SJSA1 (cell line): Measurements from ENCODE around the gene SPATA13. TPM values are rescaled to one million over a fixed set of nuclear protein-coding genes. Genes with fewer than 3 reads are reported as not detected.

Experiments
- DNase-seq, 2 experiments: peaks; one replicate each; pipeline ENCODE4 v3.0.0-alpha.2; 2015 to 2020; ENCODE audit warnings: low spot score in 2 of 2, low read depth in 1 of 2
- H3K27ac ChIP-seq: fragments of 250-450 bp; sonication (Bioruptor Pico); 2 replicates; pipeline ENCODE4 v1.5.1; 2020; ENCODE audit warnings: mild to moderate bottlenecking, moderate library complexity
- H3K27me3 ChIP-seq: fragments of 250-450 bp; sonication (Bioruptor Pico); replicated peaks from 2 replicates; pipeline ENCODE4 v1.5.1; 2020; ENCODE audit warnings: mild to moderate bottlenecking, moderate library complexity
- H3K36me3 ChIP-seq: fragments of 250-450 bp; sonication (Bioruptor Pico); 2 replicates; pipeline ENCODE4 v1.5.1; 2020; ENCODE audit warnings: mild to moderate bottlenecking
- H3K4me1 ChIP-seq: fragments of 250-450 bp; sonication (Bioruptor Pico); replicated peaks from 2 replicates; pipeline ENCODE4 v1.6.1; 2021; ENCODE audit warnings: mild to moderate bottlenecking
- H3K4me3 ChIP-seq: fragments of 250-450 bp; sonication (Bioruptor Pico); 2 replicates; pipeline ENCODE4 v1.5.1; 2020; ENCODE audit warnings: mild to moderate bottlenecking
- H3K9me3 ChIP-seq: fragments of 250-450 bp; sonication (Bioruptor Pico); replicated peaks from 2 replicates; pipeline ENCODE4 v1.5.1; 2020; ENCODE audit warnings: mild to moderate bottlenecking
- total RNA-seq: library from RNA; depleted of rRNA; stranded (reverse); fragments of >200 nt; shearing (Covaris generic); gene quantifications from 2 replicates; pipeline ENCODE4 v1.2.3, GENCODE V29; 2014

The SPATA13 gene
- total RNA-seq, 1 experiment from 2014 or later: 14.8 TPM

DNA sequence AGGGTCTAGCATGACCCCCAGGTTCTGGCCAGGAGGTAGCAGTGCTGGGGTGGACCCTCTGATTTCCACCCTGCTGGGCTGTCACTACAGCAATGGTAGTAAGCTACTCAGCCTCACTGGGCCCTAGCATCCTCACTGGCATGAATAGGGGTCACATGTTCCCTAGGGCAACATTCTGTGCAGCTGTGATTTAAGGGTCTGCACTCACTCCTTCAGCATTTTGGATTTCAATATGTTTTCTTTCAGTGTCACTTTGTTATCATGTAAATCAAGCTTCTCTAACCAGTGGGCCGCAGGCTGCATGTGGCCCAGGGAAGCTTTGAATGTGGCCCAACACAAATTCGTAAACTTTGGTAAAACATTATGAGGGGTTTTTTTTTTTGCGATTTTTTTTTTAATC, 57.8 kb downstream of the SPATA13 start:
- DNase-seq: no peak
- no peaks in the 10 kb centered on the region for H3K27me3 ChIP-seq
- no peak overlapping the region for H3K27ac ChIP-seq
- H3K36me3 ChIP-seq: peaks cover 7% of the 10 kb centered on the region
- H3K4me1 ChIP-seq: peaks cover 19% of the 10 kb centered on the region
- H3K9me3 ChIP-seq: no peaks in the 10 kb centered on the region
- H3K4me3 ChIP-seq: no peak overlapping the region

DNA sequence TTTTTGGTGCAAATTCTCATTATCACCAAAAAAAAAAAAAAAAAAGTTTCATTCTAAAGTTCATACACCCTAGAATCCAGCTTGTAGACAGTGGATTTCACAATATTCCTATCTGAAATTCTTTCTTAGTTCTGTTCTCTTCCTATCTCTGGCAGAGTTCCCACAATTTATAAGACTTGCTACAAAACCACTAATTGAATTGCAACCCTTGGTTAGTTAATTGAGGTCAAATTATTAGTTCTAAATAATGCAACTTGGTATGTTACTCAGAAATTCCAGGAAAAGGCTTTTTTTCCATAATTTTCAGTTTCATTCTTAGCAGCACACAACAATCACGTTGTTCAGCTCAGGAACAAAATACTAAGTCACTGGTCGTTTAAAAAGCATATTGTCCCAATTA, 58.5 kb downstream of the SPATA13 start:
- no peak for DNase-seq

DNA sequence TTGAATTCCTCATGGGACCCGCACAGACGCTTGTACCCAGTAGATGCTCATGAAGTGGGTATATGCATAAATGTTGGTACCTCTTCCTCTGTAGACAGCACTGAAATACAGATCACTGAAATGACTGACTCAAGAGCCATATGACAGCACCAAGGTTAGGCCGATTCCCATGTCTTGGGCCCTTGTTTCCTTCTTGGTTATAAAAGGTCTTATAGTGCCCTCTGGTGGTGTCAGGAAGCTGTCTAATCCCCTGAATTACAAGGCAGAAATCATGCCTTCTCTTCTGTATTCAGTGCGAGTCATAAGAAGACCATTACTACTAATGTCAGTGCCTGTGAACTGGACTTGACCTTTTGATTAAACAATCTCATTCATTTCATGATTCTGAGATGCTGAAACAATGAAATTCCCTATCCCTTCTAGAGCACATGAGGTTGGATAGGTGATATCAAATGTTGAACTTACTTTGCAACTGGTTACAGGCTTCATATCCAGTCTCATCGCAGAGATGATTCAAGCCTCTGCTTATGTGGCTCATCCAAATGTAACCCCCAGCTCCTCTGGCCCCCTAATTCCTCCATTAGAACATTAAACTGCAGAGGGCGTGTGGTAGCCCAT, 59.7 kb downstream of the SPATA13 start:
- Histone ChIP-seq H3K9me3 (no peaks in the 10 kb centered on the region), H3K27me3 (no peaks in the 10 kb centered on the region), H3K27ac (no peak overlapping the region), H3K4me1 (peaks cover 17% of the 10 kb centered on the region), H3K36me3 (peaks cover 21% of the 10 kb centered on the region), H3K4me3 (no peak overlapping the region)
- peak; percentile 58 to 59 for DNase-seq

More for the DNA sequence above, 58.5 kb downstream of the SPATA13 start:
- Histone ChIP-seq H3K4me1 (peaks cover 19% of the 10 kb centered on the region), H3K4me3 (no peak overlapping the region), H3K36me3 (peaks cover 14% of the 10 kb centered on the region), H3K27me3 (no peaks in the 10 kb centered on the region), H3K27ac (no peak overlapping the region), H3K9me3 (no peaks in the 10 kb centered on the region)

DNA sequence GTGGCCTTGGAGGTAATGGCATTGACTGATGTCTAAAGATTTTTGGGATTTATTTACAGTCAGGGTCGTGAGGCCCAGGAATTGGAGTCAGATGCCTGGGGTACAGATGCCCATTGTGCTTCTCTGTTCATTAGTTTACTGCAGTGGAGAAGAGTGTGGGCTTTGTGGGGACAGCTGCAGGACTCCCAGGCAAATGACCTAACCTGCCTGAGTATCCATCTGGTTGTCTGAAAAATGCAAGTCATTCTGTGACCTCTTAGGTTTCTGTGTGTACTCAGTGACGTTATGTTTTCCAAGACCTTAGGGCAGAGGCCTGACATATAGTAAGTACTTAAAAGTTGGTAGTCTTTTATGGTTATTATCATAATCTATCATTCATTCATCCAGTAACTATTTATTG, 60.5 kb downstream of the SPATA13 start:
- H3K36me3 ChIP-seq: peaks cover 21% of the 10 kb centered on the region
- H3K27me3 ChIP-seq: no peaks in the 10 kb centered on the region
- no peak for DNase-seq
- H3K4me3 ChIP-seq: no peak overlapping the region
- H3K27ac ChIP-seq: no peak overlapping the region
- H3K9me3 ChIP-seq: no peaks in the 10 kb centered on the region
- H3K4me1 ChIP-seq: peaks cover 9% of the 10 kb centered on the region

DNA sequence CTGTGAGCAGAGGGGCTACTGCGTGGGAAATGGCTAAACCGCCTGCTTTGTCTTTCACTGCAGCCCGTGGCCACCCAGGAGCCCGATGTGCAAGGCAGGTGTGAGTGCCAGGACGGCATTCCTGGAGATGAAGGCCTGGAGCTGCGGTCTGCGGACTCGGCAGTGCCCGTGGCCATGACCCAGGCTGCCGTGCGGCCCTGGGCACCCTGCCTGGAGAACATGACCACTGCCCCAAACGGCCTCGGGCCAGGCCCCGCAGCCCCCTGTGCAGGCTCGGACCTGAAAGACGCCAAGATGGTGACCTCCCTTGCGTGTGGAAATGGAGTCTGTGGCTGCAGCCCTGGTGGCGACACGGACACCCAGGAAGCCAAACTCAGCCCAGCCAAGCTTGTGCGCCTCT, 62.2 kb downstream of the SPATA13 start:
- H3K4me3 ChIP-seq: no peak overlapping the region
- H3K36me3 ChIP-seq: peaks cover 21% of the 10 kb centered on the region
- no peak for DNase-seq
- H3K27ac ChIP-seq: no peak overlapping the region
- peaks cover 3% of the 10 kb centered on the region for H3K4me1 ChIP-seq
- no peaks in the 10 kb centered on the region for H3K9me3 ChIP-seq
- H3K27me3 ChIP-seq: no peaks in the 10 kb centered on the region

DNA sequence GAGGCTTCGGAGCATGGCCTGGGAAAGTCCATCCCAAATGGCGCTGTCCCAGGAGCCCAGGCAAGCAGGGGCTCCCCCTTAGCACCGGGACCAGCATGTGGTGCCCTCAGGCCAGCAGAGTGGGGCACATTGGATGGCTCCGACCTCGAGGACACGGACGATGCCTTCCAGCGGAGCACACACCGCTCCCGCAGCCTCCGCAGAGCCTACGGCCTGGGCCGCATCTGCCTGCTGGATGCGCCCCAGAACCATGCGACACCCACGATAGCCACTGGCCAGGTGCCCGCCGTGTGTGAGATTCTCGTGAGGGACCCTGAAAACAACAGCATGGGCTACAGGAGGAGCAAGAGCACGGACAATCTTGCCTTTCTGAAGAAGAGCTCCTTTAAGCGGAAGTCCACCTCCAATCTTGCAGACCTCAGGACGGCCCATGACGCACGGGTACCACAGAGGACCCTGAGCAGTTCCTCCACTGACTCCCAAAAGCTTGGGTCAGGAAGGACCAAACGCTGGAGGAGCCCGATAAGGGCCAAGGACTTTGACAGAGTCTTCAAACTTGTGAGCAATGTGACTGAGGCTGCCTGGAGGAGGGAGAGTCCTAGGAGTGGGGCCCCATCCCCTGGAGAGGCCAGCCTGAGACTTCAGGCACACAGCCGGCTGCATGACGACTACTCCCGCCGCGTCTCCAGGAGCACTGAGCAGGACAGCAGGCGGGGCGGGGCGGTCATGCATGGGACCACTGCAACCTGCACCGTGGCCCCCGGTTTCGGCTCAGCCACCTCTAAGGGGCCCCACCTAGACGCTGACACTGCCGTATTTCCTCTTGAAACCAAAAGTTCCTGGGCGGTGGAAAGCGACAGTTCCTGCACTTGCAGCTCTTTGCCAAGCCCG, 63.1 kb downstream of the SPATA13 start:
- Histone ChIP-seq H3K9me3 (no peaks in the 10 kb centered on the region), H3K4me3 (no peak overlapping the region), H3K27ac (no peak overlapping the region), H3K27me3 (no peaks in the 10 kb centered on the region), H3K36me3 (peaks cover 19% of the 10 kb centered on the region), H3K4me1 (no peaks in the 10 kb centered on the region; the same call in 1 of the 2 replicates)
- no peak for DNase-seq

DNA sequence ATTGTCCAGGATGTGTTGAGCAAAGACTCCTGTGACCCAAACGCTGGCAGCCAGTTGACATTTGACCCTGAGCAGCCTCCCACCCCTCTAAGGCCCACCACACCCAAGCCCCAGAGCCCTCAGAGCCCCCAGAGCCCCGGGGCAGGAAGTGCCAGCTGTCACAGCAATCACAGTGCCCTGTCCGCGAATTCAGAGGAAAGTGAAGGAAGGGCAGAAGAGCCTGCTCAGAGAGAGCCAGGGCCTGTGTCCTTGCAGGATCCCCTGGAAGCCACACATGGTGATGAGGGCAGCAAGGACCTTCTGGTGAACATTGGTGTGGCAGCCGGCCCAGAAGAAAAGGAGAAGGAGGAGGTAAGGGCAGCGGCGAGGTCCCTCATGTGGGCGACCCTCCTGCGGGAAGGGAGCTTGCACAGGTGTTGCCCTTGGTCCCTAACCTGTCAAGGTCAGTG, 63.7 kb downstream of the SPATA13 start:
- Histone ChIP-seq H3K27ac (no peak overlapping the region), H3K9me3 (no peaks in the 10 kb centered on the region), H3K36me3 (peaks cover 19% of the 10 kb centered on the region), H3K4me1 (no peaks in the 10 kb centered on the region; the same call in 1 of the 2 replicates), H3K4me3 (no peak overlapping the region), H3K27me3 (no peaks in the 10 kb centered on the region)
- no peak for DNase-seq

DNA sequence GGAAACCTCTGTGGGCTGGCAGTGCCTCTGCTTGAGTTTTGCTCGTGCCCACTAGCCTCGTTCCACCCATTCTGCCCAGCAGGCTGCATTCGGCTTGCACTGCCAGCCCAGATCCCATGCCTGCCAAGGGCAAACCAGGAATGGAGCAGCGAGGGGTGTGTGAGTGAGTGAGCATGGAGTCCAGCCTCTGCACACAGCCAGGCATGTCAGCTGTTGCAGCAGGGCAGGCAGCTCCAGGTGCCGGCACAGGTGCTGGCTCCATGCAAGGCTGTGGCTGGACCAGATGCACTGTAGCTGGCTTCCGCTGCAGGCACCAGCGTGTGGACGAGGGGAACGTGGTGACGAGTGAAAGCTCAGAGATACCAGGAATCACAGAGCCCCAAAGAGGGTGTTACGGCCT, 64.5 kb downstream of the SPATA13 start:
- Histone ChIP-seq H3K36me3 (peaks cover 19% of the 10 kb centered on the region), H3K9me3 (no peaks in the 10 kb centered on the region), H3K27ac (no peak overlapping the region), H3K4me3 (no peak overlapping the region), H3K4me1 (no peaks in the 10 kb centered on the region), H3K27me3 (no peaks in the 10 kb centered on the region)
- no peak for DNase-seq

DNA sequence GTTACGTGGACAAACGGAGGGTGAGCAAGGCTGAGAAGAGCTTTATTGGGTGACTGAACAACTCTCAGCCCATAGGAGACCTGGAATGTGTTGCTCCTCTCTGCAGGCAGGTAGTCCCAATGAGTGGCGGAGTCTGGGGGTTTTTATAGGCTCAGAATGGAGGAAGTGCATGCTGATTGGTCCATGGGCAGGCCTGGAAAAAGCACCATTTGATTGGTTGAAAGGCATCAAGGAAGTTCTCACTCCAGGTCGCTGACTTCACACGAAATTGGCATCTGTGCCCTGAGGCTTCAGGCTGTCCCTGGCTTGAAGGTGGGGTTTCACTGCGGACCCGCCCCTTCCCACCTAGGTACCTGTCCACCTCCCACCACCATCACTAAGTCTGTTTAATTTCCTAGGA, 65.4 kb downstream of the SPATA13 start:
- H3K27ac ChIP-seq: no peak overlapping the region
- no peaks in the 10 kb centered on the region for H3K27me3 ChIP-seq
- H3K9me3 ChIP-seq: no peaks in the 10 kb centered on the region
- DNase-seq: no peak
- H3K36me3 ChIP-seq: peaks cover 19% of the 10 kb centered on the region
- H3K4me1 ChIP-seq: no peaks in the 10 kb centered on the region
- no peak overlapping the region for H3K4me3 ChIP-seq

DNA sequence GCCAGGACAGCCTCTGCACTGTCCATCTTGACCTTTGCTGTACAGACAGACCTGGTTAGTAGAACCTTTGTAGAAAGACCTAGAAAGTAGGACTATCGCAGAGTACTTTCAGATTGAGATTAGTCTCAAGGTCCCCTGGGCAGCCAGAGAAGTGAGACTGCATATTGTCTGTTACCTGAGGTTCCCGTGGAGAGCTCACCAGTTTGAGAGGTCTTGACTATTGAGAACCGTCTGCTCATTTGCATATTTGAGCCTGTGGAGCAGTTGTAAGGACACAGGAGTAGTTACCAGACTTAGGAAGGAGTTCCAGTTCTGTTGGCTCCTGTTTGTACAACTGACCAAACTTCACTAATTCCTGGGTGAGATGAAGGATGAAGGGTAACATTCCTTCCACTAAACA, 66.2 kb downstream of the SPATA13 start:
- no peaks in the 10 kb centered on the region for H3K27me3 ChIP-seq
- H3K4me1 ChIP-seq: no peaks in the 10 kb centered on the region
- no peak for DNase-seq
- no peaks in the 10 kb centered on the region for H3K9me3 ChIP-seq
- H3K27ac ChIP-seq: no peak overlapping the region
- no peak overlapping the region for H3K4me3 ChIP-seq
- H3K36me3 ChIP-seq: peaks cover 19% of the 10 kb centered on the region

DNA sequence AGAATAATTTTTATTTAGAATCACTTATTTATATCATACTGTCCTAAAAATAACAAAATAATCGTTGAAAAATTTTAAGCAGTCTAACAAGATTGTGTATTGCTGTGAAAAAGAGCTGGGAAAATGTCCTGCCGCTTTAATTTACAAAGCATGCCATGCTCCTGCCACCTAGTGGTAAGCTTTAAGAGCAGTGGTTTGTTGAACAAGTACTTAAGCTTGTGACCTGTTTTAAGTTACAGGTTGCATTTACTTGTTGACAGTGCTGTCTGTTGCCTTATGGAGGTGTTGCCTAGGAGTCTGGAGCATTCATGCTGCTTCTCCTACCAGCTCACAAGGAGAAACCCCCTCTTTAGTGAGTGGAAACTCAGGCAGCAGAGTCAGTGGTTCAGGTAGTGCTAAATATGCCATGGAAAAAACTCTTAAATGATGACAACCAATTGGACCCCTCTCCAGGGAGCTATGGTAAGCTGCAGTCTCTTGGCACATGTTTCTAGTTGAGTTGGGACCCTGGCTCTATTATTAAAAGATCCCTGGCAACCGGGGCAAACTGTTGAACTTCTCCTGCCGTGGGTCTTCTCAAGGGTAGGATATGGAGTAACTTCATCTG, 68.4 kb downstream of the SPATA13 start:
- H3K4me1 ChIP-seq: peaks cover 5% of the 10 kb centered on the region
- peaks cover 8% of the 10 kb centered on the region for H3K36me3 ChIP-seq
- no peaks in the 10 kb centered on the region for H3K9me3 ChIP-seq
- H3K4me3 ChIP-seq: no peak overlapping the region
- no peak overlapping the region for H3K27ac ChIP-seq
- DNase-seq: no peak
- no peaks in the 10 kb centered on the region for H3K27me3 ChIP-seq

DNA sequence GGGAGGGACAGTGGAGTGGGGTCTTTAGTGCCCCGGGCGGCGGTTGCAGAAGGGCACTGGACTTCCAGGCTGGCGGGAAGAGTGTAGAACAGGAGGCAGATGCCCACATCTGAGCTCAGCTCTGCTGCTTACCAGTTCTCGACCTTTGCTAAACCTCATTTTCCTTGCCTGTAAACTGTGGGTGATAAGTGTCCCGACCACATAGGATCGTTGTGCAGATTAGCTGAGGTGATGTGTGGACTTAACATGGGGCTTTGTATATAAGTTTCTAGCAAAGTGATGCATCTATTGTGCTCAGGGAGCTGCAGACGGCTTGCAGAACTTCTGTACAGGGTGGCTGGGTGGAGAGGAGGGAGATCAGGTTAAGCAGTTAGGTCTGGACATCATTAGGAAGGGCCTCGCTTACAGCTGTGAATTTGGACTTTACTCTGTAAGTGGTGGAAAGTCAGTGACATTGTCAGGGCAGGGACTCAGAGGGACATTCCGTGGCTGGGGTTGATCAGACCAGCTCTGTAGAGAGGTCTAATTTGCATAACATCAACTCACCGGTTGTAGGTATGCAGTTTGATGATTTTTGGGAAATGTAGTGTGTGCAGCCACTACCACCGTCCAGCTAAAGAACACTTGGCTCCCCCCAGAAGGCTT, 70.0 kb downstream of the SPATA13 start:
- Histone ChIP-seq H3K4me3 (no peak overlapping the region), H3K27ac (no peak overlapping the region), H3K27me3 (no peaks in the 10 kb centered on the region), H3K9me3 (no peaks in the 10 kb centered on the region), H3K36me3 (no peaks in the 10 kb centered on the region), H3K4me1 (peaks cover 10% of the 10 kb centered on the region)
- no peak for DNase-seq

DNA sequence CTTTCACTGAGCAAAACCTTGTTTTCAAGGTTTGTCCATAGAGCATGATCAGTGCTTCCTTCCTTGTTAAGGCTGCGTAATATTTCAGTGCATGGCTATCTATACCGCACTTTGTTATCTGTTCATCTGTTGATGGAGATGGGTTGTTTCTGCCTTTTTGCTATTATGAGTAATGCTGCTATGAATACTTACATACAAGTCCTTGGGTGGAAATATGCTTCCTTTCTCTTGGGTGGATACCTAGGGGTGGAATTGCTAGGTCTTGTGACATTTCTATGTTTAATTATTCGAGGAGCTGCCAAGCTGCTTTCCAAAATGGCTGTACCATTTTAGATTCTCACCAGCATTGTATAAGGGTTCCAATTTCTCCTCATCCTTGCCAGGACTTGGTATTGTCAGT, 70.9 kb downstream of the SPATA13 start:
- H3K4me3 ChIP-seq: no peak overlapping the region
- H3K27me3 ChIP-seq: no peaks in the 10 kb centered on the region

DNA sequence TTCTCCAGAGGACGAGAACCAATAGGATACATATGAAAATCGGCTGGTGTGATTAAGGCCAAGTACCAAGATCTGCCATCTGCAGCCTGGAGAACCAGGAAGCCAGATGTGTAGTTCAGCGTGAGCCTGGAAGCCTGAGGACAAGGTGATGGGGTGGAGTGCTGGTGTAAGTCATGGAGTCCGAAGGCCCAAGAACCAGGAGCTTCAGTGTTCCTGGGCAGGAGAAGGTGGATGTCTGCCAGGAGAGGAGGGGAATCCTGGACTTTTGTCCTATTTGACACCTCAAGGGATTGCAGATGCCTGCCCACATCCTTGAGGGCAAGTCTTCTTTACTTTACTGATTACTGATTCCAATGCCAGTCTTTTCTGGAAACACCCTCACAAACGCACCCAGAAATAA, 71.5 kb downstream of the SPATA13 start:
- H3K4me1 ChIP-seq: peaks cover 10% of the 10 kb centered on the region
- H3K36me3 ChIP-seq: no peaks in the 10 kb centered on the region
- H3K4me3 ChIP-seq: no peak overlapping the region
- H3K27ac ChIP-seq: no peak overlapping the region
- H3K9me3 ChIP-seq: no peaks in the 10 kb centered on the region
- H3K27me3 ChIP-seq: no peaks in the 10 kb centered on the region
- no peak for DNase-seq

More for the DNA sequence above, 70.9 kb downstream of the SPATA13 start:
- Histone ChIP-seq H3K9me3 (no peaks in the 10 kb centered on the region), H3K27ac (no peak overlapping the region), H3K4me1 (peaks cover 10% of the 10 kb centered on the region), H3K36me3 (no peaks in the 10 kb centered on the region)
- no peak for DNase-seq
